HEK293 (cell line): ENCODE results near the gene SHC4.

ENCODE experiments used
- CTCF ChIA-PET: fragments of 350-600 bp; formaldehyde crosslinking; extraction: SDS; loops from one replicate; lab custom pipeline; 2021; ENCODE audit warnings: antibody characterized with exemption; lab: Yijun Ruan, JAX
- POLR2A ChIA-PET: fragments of 300-600 bp; formaldehyde crosslinking; extraction: SDS; loops from one replicate; lab custom pipeline; 2020; ENCODE audit warnings: antibody characterized with exemption, inconsistent platforms; lab: Yijun Ruan, JAX
- H3K27ac ChIP-seq: fragments of 200-500 bp; sonication (Bioruptor generic); 2 replicates; pipeline ENCODE4 v1.5.1; 2014; ENCODE audit warnings: low read depth, low read length, control low read depth, inconsistent platforms; ENCODE audit errors: extremely low read depth
- H3K36me3 ChIP-seq, 2 experiments: fragments of 200-500 bp in 1 of 2; sonication (Bioruptor generic) in 1 of 2; 1 replicate in 1 of 2; 2 replicates in 1 of 2; pipeline ENCODE4 v1.5.1; 2014 to 2017; ENCODE audit warnings: inconsistent platforms in 2 of 2, low read length in 2 of 2; ENCODE audit not compliant: control insufficient read depth in 2 of 2, insufficient read depth in 1 of 2
- H3K4me1 ChIP-seq: fragments of 200-500 bp; sonication (Bioruptor generic); 2 replicates; pipeline ENCODE4 v1.5.1; 2014; ENCODE audit warnings: mild to moderate bottlenecking, low read length, inconsistent platforms; ENCODE audit not compliant: control insufficient read depth, insufficient read depth
- H3K4me3 ChIP-seq: 2 replicates; pipeline ENCODE4 v1.5.1; 2011; ENCODE audit warnings: low read depth, mild to moderate bottlenecking, control low read depth, low read length, moderate library complexity
- H3K9me3 ChIP-seq: fragments of 200-500 bp; sonication (Bioruptor generic); 2 replicates; pipeline ENCODE4 v1.5.1; 2014; ENCODE audit warnings: low read depth, low read length, inconsistent platforms; ENCODE audit not compliant: control insufficient read depth, insufficient read depth
- BCL11A ChIP-seq: fragments of 450-650 bp; formaldehyde crosslinking; IDR thresholded peaks from 2 replicates; pipeline ENCODE4 v1.5.1; 2016; ENCODE audit warnings: low read depth, missing biosample characterization, missing genetic modification characterization
- KLF8 ChIP-seq: fragments of 450-650 bp; formaldehyde crosslinking; IDR thresholded peaks from 2 replicates; pipeline ENCODE4 v1.5.1; 2016; ENCODE audit warnings: missing biosample characterization, missing genetic modification characterization
- MEIS1 ChIP-seq: sonication (generic); formaldehyde crosslinking; IDR thresholded peaks from 2 replicates; pipeline ENCODE4 v1.8.1; 2022; ENCODE audit warnings: missing genetic modification reagents, mild to moderate bottlenecking, borderline replicate concordance
- PRDM1 ChIP-seq: fragments of 450-650 bp; formaldehyde crosslinking; IDR thresholded peaks from 2 replicates; pipeline ENCODE4; 2016; ENCODE audit warnings: missing biosample characterization, missing genetic modification characterization
- PRDM6 ChIP-seq: fragments of 450-650 bp; formaldehyde crosslinking; IDR thresholded peaks from 2 replicates; pipeline ENCODE4 v1.5.1; 2017; ENCODE audit warnings: missing biosample characterization, missing genetic modification characterization
- SP2 ChIP-seq: fragments of 450-650 bp; formaldehyde crosslinking; IDR thresholded peaks from 2 replicates; pipeline ENCODE4 v1.5.1; 2016; ENCODE audit warnings: missing biosample characterization, missing genetic modification characterization
- SP3 ChIP-seq: fragments of 450-650 bp; formaldehyde crosslinking; IDR thresholded peaks from 2 replicates; pipeline ENCODE4 v1.5.1; 2016; ENCODE audit warnings: missing biosample characterization, missing genetic modification characterization
- ZBTB20 ChIP-seq: fragments of 450-650 bp; formaldehyde crosslinking; IDR thresholded peaks from 2 replicates; pipeline ENCODE4 v1.5.1; 2016; ENCODE audit warnings: missing biosample characterization, missing genetic modification characterization
- ZBTB8A ChIP-seq: fragments of 450-650 bp; formaldehyde crosslinking; IDR thresholded peaks from 2 replicates; pipeline ENCODE4 v1.5.1; 2016; ENCODE audit warnings: missing biosample characterization, missing genetic modification characterization
- ZFHX2 ChIP-seq: fragments of 450-650 bp; formaldehyde crosslinking; conservative IDR thresholded peaks from 2 replicates; pipeline ENCODE4 v1.5.1; 2016; ENCODE audit warnings: missing biosample characterization, missing genetic modification characterization
- ZIC2 ChIP-seq: fragments of 450-650 bp; formaldehyde crosslinking; IDR thresholded peaks from 2 replicates; pipeline ENCODE4 v1.5.1; 2016; ENCODE audit warnings: missing biosample characterization, missing genetic modification characterization
- ZNF148 ChIP-seq: fragments of 450-650 bp; formaldehyde crosslinking; IDR thresholded peaks from 2 replicates; pipeline ENCODE4 v1.5.0; 2017; ENCODE audit warnings: missing biosample characterization, missing genetic modification characterization, borderline replicate concordance
- ZNF175 ChIP-seq: fragments of 450-650 bp; formaldehyde crosslinking; IDR thresholded peaks from 2 replicates; pipeline ENCODE4 v1.5.1; 2016; ENCODE audit warnings: missing biosample characterization, missing genetic modification characterization
- ZNF19 ChIP-seq: fragments of 450-650 bp; formaldehyde crosslinking; IDR thresholded peaks from 2 replicates; pipeline ENCODE4; 2016; ENCODE audit warnings: missing biosample characterization, missing genetic modification characterization, low read depth
- ZNF202 ChIP-seq: fragments of 450-650 bp; formaldehyde crosslinking; IDR thresholded peaks from 2 replicates; pipeline ENCODE4 v1.5.1; 2016; ENCODE audit warnings: missing biosample characterization, missing genetic modification characterization, borderline replicate concordance
- ZNF335 ChIP-seq: fragments of 450-650 bp; formaldehyde crosslinking; conservative IDR thresholded peaks from 2 replicates; pipeline ENCODE4 v1.5.1; 2016; ENCODE audit warnings: missing biosample characterization, missing genetic modification characterization
- ZNF366 ChIP-seq: fragments of 450-650 bp; formaldehyde crosslinking; conservative IDR thresholded peaks from 2 replicates; pipeline ENCODE4 v1.5.1; 2016; ENCODE audit warnings: missing biosample characterization, missing genetic modification characterization
- ZNF391 ChIP-seq: fragments of 450-650 bp; formaldehyde crosslinking; IDR thresholded peaks from 2 replicates; pipeline ENCODE4 v1.5.1; 2016; ENCODE audit warnings: low read depth, missing biosample characterization, missing genetic modification characterization, borderline replicate concordance
- ZNF433 ChIP-seq: fragments of 450-650 bp; formaldehyde crosslinking; IDR thresholded peaks from 2 replicates; pipeline ENCODE4 v1.5.1; 2016; ENCODE audit warnings: missing biosample characterization, missing genetic modification characterization, low read depth
- ZNF600 ChIP-seq: fragments of 450-650 bp; formaldehyde crosslinking; IDR thresholded peaks from 2 replicates; pipeline ENCODE4 v1.5.1; 2016; ENCODE audit warnings: missing biosample characterization, missing genetic modification characterization
- ZNF654 ChIP-seq: fragments of 450-650 bp; formaldehyde crosslinking; IDR thresholded peaks from 2 replicates; pipeline ENCODE4 v1.5.1; 2016; ENCODE audit warnings: low read depth, missing biosample characterization, missing genetic modification characterization
- TF ChIP-seq, protein P1 (sequence below): fragments of 450-650 bp; formaldehyde crosslinking; IDR thresholded peaks from 2 replicates; pipeline ENCODE4 v1.5.1; 2016; ENCODE audit warnings: missing biosample characterization, missing genetic modification characterization, low read depth
- TF ChIP-seq, protein P2 (sequence below): fragments of 450-650 bp; formaldehyde crosslinking; IDR thresholded peaks from 2 replicates; pipeline ENCODE4 v1.5.1; 2016; ENCODE audit warnings: missing biosample characterization, missing genetic modification characterization
- TF ChIP-seq, protein P3 (sequence below): fragments of 450-650 bp; formaldehyde crosslinking; IDR thresholded peaks from 2 replicates; pipeline ENCODE4 v1.5.1; 2016; ENCODE audit warnings: missing biosample characterization, missing genetic modification characterization

Gene SHC4

GRCh38 chr15:48964898-48965297 is 1.2 kb upstream of the SHC4 start:
- Histone ChIP-seq H3K36me3 (no peaks in the 10 kb centered on the region), H3K4me3 (no peak overlapping the region), H3K9me3 (no peaks in the 10 kb centered on the region), H3K4me1 (no peaks in the 10 kb centered on the region), H3K27ac (no peak overlapping the region)
- POLR2A ChIA-PET: interaction anchor here (1.7 to 2.1 kb wide), 2 partner anchors 10 to 87 kb away, joined by 9 to 13 read pairs; partner anchors contain the start of gene EID1
- CTCF ChIA-PET: interaction anchor here (0.6 to 4.6 kb wide), 5 partner anchors 10 to 103 kb away, joined by 3 to 34 read pairs (median 5); partner anchors contain the start of gene EID1
- TF ChIP-seq KLF8 (tag by site-specific recombination) (no peak), ZNF175 (tag by site-specific recombination) (no peak), ZNF202 (tag by site-specific recombination) (no peak), ZNF391 (no peak), PRDM6 (tag by site-specific recombination) (no peak), PRDM1 (peak; percentile 55; the same call in 1 of the 2 replicates), MEIS1 (no peak)
- TF ChIP-seq, protein P1, sequence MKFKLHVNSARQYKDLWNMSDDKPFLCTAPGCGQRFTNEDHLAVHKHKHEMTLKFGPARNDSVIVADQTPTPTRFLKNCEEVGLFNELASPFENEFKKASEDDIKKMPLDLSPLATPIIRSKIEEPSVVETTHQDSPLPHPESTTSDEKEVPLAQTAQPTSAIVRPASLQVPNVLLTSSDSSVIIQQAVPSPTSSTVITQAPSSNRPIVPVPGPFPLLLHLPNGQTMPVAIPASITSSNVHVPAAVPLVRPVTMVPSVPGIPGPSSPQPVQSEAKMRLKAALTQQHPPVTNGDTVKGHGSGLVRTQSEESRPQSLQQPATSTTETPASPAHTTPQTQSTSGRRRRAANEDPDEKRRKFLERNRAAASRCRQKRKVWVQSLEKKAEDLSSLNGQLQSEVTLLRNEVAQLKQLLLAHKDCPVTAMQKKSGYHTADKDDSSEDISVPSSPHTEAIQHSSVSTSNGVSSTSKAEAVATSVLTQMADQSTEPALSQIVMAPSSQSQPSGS (tag by site-specific recombination): peak; percentile 63

DNA sequence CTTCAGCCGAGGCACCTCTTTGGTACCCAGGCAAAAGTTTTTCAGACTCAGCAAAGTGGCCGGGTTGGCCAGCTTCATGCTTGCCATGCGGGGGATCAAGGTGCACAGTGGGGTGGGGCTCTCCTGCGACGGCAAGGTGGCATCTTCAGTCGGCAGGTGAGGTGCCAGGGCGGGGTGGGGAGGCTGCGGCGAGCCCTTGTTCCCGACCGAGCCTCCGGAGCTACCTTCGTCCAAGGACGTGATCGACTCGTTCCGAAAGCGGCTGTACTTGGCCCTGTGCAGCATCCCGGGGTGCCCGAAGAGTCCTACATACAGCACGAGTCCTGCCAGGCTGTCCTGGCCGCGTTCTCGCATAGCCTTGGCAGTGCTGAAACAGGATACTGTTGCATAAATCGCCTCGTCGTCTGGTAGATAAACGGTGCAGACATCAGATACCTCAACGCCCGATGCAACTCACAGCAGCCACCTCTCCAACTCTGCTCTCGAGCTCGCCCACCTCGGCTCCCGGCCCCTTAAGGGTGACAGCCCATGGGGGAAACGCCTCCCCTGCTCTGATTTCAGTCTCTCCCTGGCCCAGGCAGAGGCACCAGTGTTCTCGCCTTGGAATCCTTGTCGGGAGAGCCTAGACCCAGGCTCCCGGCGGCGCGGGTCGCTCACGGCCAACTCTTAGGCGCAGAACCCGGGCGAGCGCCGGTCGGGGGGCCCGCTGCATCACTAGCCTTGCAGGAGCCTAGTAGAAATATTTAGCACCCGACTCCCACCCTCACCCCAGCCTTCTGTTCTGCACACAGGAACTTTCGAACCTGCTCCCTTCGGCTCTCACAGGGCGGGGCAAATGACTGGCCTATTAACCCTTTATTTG is 826 bp downstream of the SHC4 start:
- Histone ChIP-seq H3K4me1 (no peaks in the 10 kb centered on the region), H3K27ac (peak overlapping the region; percentile 49; the same call in 1 of the 2 replicates), H3K4me3 (peak overlapping the region; percentile 44), H3K9me3 (no peaks in the 10 kb centered on the region), H3K36me3 (no peaks in the 10 kb centered on the region)
- POLR2A ChIA-PET: interaction anchor here (1.7 kb wide), 1 partner anchor 85 kb away, joined by 13 read pairs; the partner anchor contains the start of gene EID1
- CTCF ChIA-PET: interaction anchor here (2.3 to 4.6 kb wide), 2 partner anchors 12 to 101 kb away, joined by 19 to 34 read pairs; no protein-coding TSS in a partner anchor
- TF ChIP-seq, protein P2, sequence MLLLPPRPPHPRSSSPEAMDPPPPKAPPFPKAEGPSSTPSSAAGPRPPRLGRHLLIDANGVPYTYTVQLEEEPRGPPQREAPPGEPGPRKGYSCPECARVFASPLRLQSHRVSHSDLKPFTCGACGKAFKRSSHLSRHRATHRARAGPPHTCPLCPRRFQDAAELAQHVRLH: no peak
- TF ChIP-seq ZNF600: 0 out of 2 replicates have a peak, but pooled peaks have one; percentile 28
- no peak for TF ChIP-seq ZNF433 (tag by site-specific recombination)
- peak; percentile 23; the same call in 1 of the 2 replicates for TF ChIP-seq SP2 (tag by site-specific recombination)
- TF ChIP-seq SP3 (tag by site-specific recombination): 0 out of 2 replicates have a peak, but pooled peaks have one; percentile 4
- TF ChIP-seq, protein P3, sequence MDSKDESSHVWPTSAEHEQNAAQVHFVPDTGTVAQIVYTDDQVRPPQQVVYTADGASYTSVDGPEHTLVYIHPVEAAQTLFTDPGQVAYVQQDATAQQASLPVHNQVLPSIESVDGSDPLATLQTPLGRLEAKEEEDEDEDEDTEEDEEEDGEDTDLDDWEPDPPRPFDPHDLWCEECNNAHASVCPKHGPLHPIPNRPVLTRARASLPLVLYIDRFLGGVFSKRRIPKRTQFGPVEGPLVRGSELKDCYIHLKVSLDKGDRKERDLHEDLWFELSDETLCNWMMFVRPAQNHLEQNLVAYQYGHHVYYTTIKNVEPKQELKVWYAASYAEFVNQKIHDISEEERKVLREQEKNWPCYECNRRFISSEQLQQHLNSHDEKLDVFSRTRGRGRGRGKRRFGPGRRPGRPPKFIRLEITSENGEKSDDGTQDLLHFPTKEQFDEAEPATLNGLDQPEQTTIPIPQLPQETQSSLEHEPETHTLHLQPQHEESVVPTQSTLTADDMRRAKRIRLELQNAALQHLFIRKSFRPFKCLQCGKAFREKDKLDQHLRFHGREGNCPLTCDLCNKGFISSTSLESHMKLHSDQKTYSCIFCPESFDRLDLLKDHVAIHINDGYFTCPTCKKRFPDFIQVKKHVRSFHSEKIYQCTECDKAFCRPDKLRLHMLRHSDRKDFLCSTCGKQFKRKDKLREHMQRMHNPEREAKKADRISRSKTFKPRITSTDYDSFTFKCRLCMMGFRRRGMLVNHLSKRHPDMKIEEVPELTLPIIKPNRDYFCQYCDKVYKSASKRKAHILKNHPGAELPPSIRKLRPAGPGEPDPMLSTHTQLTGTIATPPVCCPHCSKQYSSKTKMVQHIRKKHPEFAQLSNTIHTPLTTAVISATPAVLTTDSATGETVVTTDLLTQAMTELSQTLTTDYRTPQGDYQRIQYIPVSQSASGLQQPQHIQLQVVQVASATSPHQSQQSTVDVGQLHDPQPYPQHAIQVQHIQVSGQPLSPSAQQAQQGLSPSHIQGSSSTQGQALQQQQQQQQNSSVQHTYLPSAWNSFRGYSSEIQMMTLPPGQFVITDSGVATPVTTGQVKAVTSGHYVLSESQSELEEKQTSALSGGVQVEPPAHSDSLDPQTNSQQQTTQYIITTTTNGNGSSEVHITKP: 0 out of 2 replicates have a peak, but pooled peaks have one; percentile 12
- no peak for TF ChIP-seq ZNF366 (tag by site-specific recombination)
- peak; percentile 38; the same call in 1 of the 2 replicates for TF ChIP-seq ZNF335
- TF ChIP-seq ZNF654 (tag by site-specific recombination): no peak
- TF ChIP-seq BCL11A (tag by site-specific recombination): no peak
- no peak for TF ChIP-seq ZIC2 (tag by site-specific recombination)
- no peak for TF ChIP-seq ZNF148 (tag by site-specific recombination)
- 0 out of 2 replicates have a peak, but pooled peaks have one; percentile 9 for TF ChIP-seq ZFHX2
- no peak for TF ChIP-seq ZNF19
- TF ChIP-seq ZBTB8A (tag by site-specific recombination): peak; percentile 13; the same call in 1 of the 2 replicates
- peak; percentile 48; the same call in 1 of the 2 replicates for TF ChIP-seq ZBTB20 (tag by site-specific recombination)
